Activated CD4-positive, alpha-beta T cell treated with anti-CD3 and anti-CD28 coated beads, Interleukin-2, amount 50 U/mL, for 48 hours (primary cell): ENCODE data around the gene OR10A2.
"Not testable (repeated sequence)": the region's sequence is repeated elsewhere in the genome, so short reads cannot be mapped to it uniquely, and the experiment has no call there.

Experiments
- DNase-seq, 2 experiments: peaks; one replicate each; pipeline ENCODE4 v3.0.0-alpha.2; 2020

OR10A2 gene

DNA sequence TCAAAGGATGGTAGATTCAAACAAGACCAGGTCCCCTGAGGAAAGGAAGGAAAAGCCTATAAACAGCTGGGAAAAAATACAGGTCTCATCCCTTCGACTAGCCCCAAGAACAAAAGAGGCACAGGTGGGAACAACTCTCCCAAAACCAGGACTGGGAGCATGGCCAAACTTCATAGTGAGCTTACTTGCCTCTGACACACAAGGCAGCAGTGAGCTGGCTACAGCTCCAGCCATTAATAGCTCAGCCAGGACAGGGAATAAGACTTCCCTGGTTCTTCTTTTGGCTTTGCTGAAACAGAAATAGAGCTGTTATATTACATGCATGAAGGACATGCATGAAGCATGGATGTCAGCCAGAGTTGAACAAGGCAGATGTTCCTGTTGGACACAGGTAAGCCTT is at the start of gene OR10A2:
OR10A2 (plus strand) TSS at position 97 of the 400 bp plus-strand sequence. CDS start 6,698 bp downstream, outside the sequence.
- no peak for DNase-seq

DNA sequence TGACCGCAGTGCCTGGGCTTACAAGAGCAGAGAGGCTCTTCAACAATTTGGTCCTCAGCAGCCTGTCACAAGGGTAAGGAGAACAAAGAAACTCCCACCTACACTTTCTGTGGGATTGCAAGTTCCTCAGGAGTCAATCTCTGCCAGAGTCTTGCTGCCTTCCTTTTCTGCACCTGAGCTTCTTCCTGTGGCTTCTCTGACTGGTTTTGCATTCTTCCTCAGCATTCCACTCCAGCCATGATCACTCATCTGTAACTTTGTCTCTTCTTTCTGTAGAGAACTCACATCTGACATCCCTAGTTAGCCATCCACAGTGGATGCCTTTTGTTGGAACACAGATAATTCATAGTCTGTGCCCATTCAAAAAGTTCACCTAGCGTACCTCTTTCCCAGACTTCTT is 49.2 kb upstream of the OR10A2 start:
- no peak for DNase-seq

DNA sequence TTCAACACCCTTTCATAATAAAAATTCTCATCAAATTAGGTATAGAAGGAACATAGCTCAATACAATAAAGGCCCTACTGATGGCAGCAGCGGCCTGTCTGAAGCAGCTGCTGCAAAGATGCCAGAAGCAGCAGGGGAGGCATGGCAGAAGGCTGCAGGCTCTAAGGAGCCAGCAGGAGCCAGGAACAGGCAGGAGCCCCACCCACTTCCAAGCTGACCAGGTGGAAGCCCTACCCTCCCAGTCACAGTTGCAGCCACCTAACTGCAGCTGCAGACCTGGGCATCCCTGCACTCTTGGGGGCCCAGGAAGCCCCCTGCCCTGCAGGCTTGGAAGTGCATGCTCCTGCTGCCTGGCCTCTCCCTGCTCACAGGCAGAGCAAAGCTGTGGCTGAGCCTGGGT is 45.2 kb upstream of the OR10A2 start:
- DNase-seq = no peak

- no peak for DNase-seq
Measured at GRCh38 chr11:6818967-6819366, 43.9 kb upstream of the OR10A2 start.

- DNase-seq = no peak
Measured at GRCh38 chr11:6824136-6824823, 38.6 kb upstream of the OR10A2 start.

DNA sequence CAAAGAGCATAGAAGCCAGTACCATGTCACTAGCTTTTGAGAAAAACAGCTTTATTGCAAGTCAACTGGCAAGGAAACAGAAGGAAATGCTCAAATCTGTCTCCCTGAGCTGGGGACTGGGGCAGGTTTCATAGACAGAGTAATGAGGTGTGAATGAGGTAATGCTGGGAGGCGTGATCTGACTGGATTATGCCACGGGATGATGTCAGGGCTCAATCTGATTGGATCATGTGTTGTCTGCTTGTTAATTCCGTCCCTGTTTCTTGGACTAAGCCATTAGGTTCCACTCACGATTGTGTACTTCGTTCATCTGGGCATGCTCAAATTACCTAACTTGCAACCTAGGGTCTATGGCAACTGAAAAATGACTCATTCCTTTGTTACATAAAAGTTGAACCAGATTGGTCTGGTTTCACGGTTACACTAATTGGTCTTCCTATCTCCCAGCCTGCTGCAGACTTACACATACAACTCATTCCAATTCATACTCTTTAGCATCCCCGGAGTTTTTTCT is 37.6 kb upstream of the OR10A2 start:
- DNase-seq = no peak

GRCh38 chr11:6828103-6828502 is 34.8 kb upstream of the OR10A2 start:
- DNase-seq = no peak

DNA sequence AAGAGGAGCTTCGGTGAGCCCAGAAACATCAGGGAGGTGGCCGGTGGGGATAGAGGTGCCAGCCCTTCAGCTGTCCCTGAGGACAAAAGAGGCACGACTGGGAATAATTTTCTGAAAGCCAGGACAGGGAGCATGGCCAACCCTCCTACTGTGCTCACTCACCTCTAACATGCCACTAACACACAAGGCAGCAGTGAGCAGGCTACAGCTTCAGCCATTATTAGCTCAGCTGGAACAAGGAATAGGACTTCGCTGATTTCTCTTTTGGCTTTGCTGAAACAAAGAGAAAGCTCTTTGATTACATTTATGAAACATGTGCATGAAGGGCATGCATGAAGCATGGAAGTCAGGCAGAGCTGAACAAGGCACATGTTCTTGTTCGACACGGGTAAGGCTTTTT is 29.5 kb upstream of the OR10A2 start:
- no peak for DNase-seq

- no peak for DNase-seq
Measured at GRCh38 chr11:6834021-6834420, 28.8 kb upstream of the OR10A2 start.

DNA sequence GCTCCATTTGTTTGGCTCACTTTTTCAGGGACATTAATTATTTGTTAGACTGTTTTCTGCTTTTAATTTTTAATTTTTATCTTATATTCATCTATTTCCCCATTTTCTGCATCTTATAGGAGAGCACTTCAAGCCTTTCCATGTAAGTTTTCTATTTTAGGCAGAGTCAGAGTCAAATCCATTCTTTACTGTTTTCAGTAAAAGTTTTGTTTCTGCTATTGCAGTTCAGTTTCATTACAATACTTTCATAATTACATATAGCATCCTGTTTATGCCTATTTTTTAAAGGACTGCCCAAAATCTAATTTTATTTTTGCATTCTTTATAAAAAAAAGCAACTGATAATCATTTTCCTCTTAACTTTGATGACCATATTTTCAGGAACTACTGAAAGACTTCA is 21.2 kb upstream of the OR10A2 start:
- no peak for DNase-seq

DNA sequence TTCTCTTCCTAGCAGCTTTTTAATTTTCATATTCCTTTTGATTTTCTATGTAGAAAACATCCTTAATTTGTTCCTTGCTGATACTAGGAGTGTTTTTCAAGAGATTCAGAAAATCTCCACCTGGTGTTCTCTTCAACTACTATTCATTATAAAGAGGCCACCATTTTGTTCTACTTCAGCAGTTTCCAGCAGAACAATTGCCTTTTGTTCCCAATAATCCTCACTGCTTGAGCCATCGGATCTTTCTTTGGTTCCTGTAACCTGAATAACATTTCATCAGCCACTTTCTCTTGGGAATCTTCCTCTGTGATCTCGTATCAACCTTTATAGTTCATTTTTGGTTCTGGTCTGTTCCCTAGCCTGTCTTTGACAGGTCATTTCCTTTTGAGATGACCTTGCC is 19.2 kb upstream of the OR10A2 start:
- no peak for DNase-seq

GRCh38 chr11:6844356-6844755 is 18.5 kb upstream of the OR10A2 start:
- no peak for DNase-seq

GRCh38 chr11:6845383-6845782 is 17.5 kb upstream of the OR10A2 start, which contains the start of gene OR10A5:
OR10A5 (plus strand) TSS chr11:6845683; CDS start chr11:6845683, 0 bp downstream.
- no peak for DNase-seq

DNA sequence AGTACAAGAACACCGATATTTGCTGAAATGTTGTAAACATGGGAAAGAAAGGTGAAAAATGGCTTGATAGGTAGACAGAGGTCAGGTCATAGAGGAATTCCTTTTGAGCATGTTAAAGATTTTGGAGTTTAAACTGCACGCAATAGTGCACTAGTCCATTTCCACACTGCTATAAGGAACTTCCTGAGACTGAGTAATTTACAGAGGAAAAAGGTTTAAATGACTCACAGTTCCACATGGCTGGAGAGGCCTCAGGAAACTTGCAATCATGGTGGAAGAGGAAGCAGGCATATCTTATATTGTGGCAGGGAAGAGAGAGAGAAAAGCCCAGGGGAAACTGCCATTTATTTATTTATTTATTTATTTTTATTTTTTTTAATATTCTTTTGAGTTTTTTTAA is 12.3 kb upstream of the OR10A2 start:
- no peak for DNase-seq

DNA sequence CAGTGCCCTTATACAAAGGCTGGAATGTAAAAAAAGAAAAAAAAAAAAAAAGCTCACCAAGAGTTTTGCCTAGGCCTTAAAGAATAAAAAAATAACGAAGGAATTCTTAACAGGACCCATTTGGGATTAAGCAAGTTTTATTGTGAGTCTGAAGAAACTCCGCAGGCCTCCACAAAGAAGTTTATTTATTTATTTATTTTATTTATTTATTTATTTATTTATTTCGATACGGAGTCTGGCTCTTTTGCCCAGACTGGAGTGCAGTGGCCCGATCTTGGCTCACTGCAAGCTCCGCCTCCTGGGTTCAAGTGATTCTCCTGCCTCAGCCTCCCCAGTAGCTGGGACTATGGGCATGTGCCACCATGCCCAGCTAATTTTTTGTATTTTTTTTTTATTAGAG is 8.1 kb upstream of the OR10A2 start:
- DNase-seq = not testable (repeated sequence)

DNA sequence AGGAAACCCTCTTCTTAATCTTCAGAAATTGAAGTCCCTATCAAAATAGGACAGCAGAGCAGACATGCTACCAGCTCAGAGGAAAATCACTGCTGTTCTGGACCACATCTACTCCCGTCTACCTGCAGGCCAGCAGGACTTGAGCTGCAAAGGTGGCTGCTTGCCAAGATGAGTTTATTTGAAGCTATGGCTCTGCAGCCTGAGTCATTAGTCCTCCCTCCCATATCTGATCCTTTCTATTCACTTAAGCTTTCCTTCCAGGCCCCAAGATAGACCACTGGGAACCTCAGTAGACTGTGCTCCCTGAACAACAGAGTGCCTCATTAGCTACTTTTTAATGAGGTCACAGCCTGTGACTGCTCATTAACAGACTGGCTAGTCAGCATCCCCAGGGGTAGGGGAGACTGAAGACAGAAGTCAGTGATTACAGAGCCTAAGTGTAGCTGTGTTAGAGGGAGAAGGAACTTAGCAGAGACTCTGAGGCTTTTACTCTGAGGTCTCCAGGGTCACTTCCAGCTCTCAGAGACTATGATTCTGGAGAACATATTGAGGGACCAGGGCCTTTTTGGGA is 6.8 kb upstream of the OR10A2 start:
- no peak for DNase-seq

- DNase-seq = no peak
Measured at GRCh38 chr11:6856871-6857270, 6.0 kb upstream of the OR10A2 start.

DNA sequence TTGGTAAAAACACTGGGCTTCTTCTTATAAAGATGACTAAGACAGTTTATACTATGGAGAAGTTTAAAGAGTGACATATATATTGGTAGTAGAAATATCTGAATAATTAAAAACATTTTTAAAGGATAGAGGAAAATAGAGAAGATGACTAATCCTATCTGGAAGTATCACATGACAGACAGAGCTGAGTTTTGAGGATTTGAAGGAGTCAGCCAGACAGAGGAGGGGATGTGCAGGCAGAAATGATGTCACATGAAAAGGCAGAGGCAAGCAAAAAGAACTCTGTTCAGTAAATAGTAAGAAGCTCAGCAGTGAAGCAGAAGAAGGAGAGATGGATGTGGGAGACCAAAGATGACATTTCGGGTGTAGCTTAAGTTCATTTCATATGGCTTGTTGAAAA is 1.6 kb downstream of the OR10A2 start:
- no peak for DNase-seq

DNA sequence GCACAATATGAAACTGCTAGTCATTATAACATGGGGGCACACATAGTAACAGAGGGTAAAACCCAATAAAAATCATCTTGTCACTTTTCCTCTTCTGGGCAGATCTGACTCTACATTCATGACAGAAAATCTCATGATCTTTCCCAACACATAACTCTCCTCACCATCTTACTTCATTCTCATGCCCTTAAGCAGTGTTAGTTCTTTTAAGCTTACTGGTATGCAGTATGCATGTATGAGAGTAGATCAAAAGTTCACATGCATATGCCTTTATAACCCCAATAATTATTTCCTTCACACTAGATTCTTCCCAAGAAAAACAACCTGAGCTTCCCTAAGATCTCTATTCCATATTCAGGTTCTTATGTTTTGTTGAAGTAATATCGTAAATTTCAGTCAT is 8.4 kb downstream of the OR10A2 start:
- no peak for DNase-seq

DNA sequence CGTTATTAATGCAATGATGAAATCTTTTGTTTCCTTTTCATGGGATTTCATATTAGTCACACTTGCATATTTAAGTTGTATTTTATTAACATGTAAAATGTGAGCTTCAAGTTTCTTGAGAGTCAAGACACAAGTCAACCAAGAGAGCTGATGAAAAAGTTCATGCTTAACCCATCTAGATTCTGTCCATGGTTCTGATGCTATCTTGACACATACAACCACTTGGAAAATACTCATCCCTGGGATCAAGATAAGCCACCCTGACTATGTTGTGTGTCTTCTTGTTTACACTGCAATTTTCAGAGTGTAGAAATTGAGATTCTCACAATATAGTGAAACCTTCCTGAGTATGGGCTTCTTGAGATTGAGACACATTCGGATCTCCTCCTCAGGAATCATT is 12.9 kb downstream of the OR10A2 start:
- no peak for DNase-seq

DNA sequence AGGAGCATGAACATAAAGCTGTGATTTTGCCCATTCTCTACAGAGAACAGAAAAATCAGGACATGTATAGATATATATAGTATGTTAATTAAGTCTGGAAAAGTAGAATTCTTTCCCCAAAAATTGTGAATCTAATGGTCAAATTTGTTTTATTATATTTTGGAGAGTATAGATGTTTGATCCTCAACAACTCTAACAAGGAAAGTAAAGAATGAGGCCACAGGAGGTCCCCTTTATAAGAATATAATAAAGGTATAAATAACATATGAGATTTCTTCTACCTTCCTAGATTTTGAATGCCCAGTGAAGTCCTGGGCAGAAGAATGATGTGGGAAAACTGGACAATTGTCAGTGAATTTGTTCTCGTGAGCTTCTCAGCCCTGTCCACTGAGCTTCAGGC is 13.5 kb downstream of the OR10A2 start, which contains the start of gene OR10A4:
OR10A4 (plus strand) TSS at position 301 of the 400 bp plus-strand sequence; CDS start at position 324, 23 bp downstream.
- no peak for DNase-seq

- DNase-seq = no peak
Measured at GRCh38 chr11:6876914-6877313, 14.1 kb downstream of the OR10A2 start.

- no peak for DNase-seq
Measured at GRCh38 chr11:6882751-6883150, 19.9 kb downstream of the OR10A2 start.

DNA sequence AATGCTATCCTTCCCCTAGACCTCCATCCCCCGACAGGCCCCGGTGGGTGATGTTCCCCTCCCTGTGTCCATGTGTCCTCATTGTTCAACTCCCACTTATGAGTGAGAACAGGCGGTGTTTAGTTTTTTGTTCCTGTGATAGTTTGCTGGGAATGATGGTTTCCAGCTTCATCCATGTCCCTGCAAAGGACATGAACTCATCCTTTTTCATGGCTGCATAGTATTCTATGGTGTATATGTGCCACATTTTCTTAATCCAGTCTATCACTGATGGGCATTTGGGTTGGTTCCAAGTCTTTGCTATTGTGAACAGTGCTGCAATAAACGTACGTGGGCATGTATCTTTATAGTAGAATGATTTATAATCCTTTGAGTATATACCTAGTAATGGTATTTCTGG is 24.9 kb downstream of the OR10A2 start:
- DNase-seq = not testable (repeated sequence)

DNA sequence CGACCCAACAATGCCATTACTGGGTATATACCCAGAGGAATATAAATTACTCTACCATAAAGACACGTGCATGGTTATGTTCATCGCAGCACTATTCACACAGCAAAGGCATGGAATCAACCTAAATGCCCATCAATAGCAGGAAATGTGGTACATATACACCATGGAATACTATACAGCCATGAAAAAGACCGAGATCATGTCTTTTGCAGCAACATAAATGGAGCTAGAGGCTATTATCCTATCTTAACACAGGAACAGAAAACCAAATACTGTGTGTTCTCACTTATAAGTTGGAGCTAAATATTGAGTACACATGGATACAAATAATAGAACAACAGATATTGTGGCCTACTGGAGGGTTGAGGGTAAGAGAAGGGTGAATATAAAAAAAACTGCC is 26.0 kb downstream of the OR10A2 start:
- no peak for DNase-seq
